ENCODE measurements around the gene TOM1L2. TPM values are rescaled to one million over a fixed set of nuclear protein-coding genes. Genes with fewer than 3 reads are reported as not detected.

The TOM1L2 gene
- polyA plus RNA-seq, 12 donors, result 24.6 to 54.9 (median 38.8) TPM; not detected in 1

DNA sequence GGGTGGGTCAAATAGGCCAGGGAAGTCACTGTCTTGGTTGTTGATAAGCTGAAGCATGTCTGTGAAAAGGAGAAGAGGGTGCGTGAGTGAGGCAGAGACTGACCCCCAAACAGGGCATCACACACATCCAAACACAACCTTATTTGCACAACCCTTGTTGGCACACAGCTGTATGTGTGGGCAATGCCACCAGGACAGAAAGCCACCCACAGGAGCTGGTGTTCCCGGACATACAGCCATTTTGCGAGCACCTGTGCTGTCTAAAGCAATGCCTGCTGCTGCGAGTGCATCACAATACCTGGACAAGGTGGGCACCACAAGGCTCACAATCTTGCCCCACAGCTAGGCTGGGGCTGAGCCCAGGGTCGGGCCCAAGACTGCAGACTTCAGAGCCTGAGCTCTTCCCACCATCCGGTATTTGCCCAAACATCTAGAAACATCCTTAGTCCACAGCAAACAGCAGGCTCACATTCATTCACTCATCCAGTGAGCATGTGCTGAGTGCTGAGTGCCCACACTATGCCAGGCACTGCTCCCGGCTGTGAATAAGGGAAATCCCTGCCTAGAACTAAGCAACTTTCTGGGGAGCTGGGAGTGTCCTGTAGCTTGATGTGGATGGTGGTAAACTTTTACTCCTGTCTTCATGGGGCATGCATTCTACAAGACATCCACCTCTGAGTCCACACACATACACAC is 151.6 kb downstream of the TOM1L2 start:
- DNase-seq, result no peak

GRCh38 chr17:17820046-17820445 is 152.2 kb downstream of the TOM1L2 start:
- no peak for DNase-seq

GRCh38 chr17:17819561-17819995 is 152.6 kb downstream of the TOM1L2 start:
- DNase-seq, result no peak

- no peak for DNase-seq
Observed at GRCh38 chr17:17819111-17819510, 153.1 kb downstream of the TOM1L2 start.

- DNase-seq, result no peak
Observed at GRCh38 chr17:17818088-17818526, 154.1 kb downstream of the TOM1L2 start.

GRCh38 chr17:17817552-17817947 is 154.7 kb downstream of the TOM1L2 start:
- DNase-seq, result no peak

DNA sequence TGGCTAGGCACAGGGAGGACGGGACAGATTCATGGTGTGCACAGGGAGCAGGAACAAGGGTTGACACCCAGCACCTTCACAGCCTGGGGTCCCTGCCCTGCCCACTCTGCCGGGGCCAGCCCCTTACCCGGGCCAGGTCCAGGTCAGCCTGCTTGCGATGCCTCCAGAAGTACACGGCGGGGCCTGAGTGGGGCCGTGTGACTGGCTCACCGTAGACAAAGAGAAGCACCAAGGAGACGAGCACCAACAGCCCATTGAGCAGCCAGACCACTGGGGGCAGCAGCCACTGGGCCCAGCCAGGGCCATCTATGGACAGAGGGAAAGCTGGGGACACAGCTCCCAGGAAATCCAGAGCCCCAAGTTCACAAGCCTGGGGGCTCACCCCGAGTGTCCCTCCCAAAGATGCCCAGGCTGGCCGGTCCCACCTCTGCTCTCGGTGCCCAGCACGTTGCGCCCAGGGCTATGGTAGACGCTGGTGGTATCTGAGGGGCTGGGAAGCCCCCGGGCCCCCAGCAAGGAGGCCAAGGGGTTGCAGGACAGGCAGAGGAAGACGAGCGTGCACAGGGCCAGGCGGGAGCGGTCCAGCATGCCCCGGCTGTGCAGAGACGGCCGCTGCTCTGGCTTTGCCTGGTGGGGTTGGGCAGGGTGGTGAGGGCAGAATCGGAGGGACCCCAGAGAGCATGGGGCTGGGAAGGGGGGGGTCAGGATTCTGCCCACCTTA is 155.2 kb downstream of the TOM1L2 start:
- no peak for DNase-seq

- DNase-seq, result no peak
Observed at GRCh38 chr17:17816240-17816814, 155.9 kb downstream of the TOM1L2 start.

- no peak for DNase-seq
Observed at GRCh38 chr17:17815436-17816200, 156.6 kb downstream of the TOM1L2 start.

GRCh38 chr17:17815062-17815406 is 157.2 kb downstream of the TOM1L2 start:
- no peak for DNase-seq

DNA sequence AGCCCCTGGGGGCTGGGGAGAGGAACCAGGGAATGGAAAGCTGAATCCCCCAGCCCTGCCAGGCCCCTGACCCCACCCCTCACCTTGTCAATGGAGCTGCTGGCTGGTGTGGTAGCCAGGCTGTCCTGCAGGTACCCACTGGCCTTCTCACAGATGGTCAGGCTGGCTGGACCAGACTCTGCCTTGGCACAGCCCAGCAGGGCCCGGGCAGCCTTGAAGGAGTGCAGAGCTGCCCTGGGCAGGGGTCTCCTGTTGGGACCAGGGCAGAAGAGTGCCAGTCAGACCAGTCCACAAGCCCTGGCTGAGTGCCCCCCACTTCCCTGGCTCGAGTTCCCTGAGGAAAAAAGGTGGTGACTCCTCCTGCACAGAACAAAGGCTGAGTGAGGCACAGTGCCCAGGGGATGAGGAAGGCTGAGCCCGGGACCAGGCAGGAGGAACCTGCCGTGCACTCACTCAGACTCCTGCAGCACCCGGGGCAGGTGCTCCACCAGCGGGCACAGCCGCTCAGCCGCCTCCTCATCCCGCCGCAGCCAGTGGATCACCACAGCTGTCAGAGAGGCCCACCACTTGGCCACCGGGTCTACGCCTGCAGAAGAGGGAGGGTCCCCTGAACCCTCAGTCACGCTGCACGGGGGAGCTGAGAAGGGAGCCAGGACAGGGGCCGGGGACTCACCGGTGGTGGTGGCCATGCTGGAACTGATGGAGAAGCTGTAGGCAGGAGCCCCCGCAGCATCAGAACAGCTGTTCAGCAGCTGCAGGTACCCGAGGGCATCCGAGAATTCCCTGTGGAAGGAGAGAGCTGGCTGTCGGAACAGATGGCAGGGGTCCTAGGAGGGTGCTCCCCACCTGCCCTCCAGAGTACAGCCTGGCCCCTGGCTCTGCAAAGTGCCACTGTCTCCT is 157.8 kb downstream of the TOM1L2 start:
- DNase-seq, result no peak

GRCh38 chr17:17813725-17814095 is 158.5 kb downstream of the TOM1L2 start:
- no peak for DNase-seq

- DNase-seq, result no peak
Observed at GRCh38 chr17:17813055-17813724, 159.0 kb downstream of the TOM1L2 start.

DNA sequence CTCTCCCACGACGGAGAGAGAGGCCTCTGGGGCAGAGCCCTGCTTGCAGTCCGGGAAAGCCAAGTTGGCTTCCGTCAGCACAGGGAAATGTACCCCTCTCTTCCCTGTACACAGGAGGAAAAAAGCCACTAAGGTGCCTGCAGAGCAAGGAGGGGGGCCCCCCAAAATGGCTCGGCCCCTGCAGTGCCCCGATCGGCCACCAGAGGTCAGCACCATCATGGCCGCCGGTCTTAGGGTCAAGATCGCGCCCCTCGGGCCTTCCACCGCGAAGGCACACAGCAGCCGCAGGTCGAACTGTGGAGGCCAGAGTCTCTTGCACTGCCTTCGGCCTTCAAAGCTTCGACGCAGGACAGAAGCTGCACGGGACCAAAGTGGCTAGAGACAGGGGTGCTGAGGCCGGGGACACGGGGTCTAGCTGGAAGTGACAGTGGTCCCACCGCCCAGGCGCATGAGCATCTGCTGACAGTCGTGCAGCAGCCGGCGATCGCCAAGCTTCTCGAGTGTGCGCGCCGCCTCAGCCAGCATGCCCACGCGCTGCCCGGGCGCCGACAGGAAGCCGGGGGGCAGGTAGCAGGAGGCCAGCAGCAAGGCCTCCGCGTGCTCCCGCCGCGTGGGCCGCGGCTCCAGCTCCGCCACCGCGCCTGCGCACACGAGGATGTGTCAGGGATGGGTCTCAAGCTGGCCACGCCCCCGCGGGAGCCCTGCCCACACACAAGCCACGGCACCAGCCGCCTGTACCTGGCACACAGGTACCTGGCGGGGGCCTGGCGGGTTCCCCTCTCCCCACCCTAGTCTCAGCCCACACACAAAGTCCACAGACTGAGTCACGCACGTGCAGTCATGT is 159.8 kb downstream of the TOM1L2 start:
- DNase-seq, result peak; percentile 70

DNA sequence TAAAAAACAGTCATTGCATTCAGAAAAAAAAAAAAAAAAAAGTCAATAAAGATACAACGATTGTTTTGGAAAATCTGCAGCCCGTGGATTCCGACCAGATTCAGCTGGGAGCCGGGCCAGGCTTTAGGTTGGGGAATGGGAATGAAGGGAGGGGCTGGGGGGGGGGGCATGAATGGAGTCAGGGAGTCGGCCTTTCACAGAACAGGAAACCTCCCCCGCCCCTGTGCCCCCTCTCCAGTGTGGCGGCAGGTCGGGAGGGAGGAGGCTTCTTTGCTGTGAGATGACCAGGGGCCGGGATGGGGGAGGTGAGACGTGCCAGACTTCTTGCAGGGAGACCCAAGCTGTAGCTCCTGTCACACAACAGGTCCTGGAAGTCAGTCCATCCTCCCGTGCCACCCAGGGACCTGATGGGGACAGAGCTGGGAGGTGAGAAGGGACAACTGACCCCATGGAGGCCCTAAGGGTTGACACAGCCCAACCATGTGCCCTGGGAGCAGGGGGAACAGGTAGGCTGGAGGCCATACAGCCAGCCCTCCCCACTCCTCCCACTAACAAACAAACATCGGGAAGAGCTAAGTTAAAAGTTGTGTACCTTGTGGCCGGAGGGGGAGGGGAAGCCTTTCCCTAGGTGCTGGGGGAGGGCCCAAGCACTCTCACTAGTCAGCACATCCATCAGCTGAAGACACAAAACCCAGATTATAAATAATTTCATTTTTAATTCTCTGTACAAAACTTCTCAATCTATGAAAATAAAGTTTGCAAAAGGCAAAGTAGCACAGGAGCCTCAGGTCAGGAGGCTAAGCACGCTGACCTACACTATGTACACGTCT is 160.6 kb downstream of the TOM1L2 start:
- peak; percentile 75 for DNase-seq

DNA sequence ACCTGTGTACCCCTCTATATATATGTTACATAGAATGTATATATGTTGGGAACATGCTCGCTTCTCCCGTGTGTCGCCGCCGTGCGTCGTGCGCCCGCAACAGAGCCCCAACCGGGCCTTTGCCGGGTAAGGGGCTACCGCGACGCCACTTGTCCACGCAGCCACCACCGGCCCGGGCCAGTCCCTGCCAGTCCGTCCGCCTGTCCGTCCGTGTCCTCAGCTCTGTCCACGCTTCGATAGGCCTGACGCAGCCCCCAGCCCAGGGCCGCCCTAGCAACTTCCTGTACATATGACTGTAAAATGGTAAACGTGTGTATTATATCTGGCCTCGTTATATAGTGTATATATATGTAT is 161.3 kb downstream of the TOM1L2 start:
- DNase-seq, result no peak

GRCh38 chr17:17810084-17810894 is 161.9 kb downstream of the TOM1L2 start:
- peak; percentile 81 for DNase-seq

DNA sequence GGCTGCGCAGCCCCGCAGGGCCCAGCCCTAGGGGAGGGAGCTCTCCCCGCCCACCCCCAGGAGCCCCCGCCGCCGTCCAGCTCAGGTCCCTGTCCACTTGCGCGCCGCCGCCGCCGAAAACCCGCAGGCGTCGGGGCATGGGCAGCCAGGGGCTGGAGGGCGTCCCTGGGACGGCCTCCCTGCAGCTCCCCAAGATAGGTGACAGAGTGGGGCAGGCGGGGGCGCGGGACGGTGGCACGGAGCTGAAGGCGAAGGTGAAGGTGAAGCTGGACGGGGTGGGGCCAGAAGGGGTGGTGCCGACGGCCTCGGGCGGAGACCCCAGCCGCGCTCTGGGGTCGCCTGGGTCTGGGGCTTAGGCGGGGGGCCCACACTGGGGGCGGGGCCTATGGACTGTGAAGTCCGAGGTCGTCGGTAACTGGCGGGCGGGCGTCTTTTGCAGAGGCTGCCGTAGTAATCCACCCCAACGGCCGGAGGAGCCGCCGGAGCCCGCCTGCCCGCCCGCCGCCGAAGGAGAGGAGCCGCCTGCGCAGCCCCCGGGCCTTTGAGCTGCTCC is 162.6 kb downstream of the TOM1L2 start:
- DNase-seq, result no peak

Measured in muscle of arm (tissue), 12 donors.